MM.1S (cell line): ENCODE results near the gene HYPK.
"Not testable (repeated sequence)": the region's sequence is repeated elsewhere in the genome, so short reads cannot be mapped to it uniquely, and the experiment has no call there.

Experiments
- DNase-seq: peaks from one replicate; pipeline ENCODE4 v3.0.0-alpha.2; 2015
- H2AFZ ChIP-seq: fragments of 300-600 bp; sonication (generic); 2 replicates; pipeline ENCODE4 v1.6.0; 2016; ENCODE audit warnings: antibody characterized with exemption, low read length
- H3F3A ChIP-seq: fragments of 300-600 bp; sonication (generic); 2 replicates; pipeline ENCODE4 v1.6.1; 2016; ENCODE audit warnings: mild to moderate bottlenecking, antibody characterized with exemption, low read length, moderate library complexity, mixed read lengths; ENCODE audit not compliant: insufficient read depth
- H3K27ac ChIP-seq: fragments of 300-600 bp; sonication (generic); 2 replicates; pipeline ENCODE4 v1.5.1; 2016; ENCODE audit warnings: mild to moderate bottlenecking, low read length
- H3K27me3 ChIP-seq: fragments of 300-600 bp; sonication (generic); replicated peaks from 2 replicates; pipeline ENCODE4 v1.6.0; 2016; ENCODE audit warnings: low read length; ENCODE audit not compliant: insufficient read depth
- H3K36me3 ChIP-seq: fragments of 300-600 bp; sonication (generic); replicated peaks from 2 replicates; pipeline ENCODE4 v1.6.1; 2016; ENCODE audit warnings: mild to moderate bottlenecking, low read length, mixed read lengths; ENCODE audit not compliant: insufficient read depth
- H3K4me1 ChIP-seq: fragments of 300-600 bp; sonication (generic); 2 replicates; pipeline ENCODE4 v1.6.1; 2016; ENCODE audit warnings: low read length, mixed read lengths
- H3K4me2 ChIP-seq: fragments of 300-600 bp; sonication (generic); 2 replicates; pipeline ENCODE4 v1.6.0; 2016; ENCODE audit warnings: low read depth, low read length
- H3K4me3 ChIP-seq: fragments of 300-600 bp; sonication (generic); 2 replicates; pipeline ENCODE4 v1.5.1; 2016; ENCODE audit warnings: low read length, mixed read lengths
- H3K79me2 ChIP-seq: fragments of 300-600 bp; sonication (generic); 2 replicates; pipeline ENCODE4 v1.6.1; 2016; ENCODE audit warnings: mixed run types, low read length, mixed read lengths
- H3K9ac ChIP-seq: fragments of 300-600 bp; sonication (generic); 2 replicates; pipeline ENCODE4 v1.6.1; 2016; ENCODE audit warnings: low read length, mixed read lengths
- H3K9me2 ChIP-seq: fragments of 300-600 bp; sonication (generic); replicated peaks from 2 replicates; pipeline ENCODE4 v1.6.1; 2016; ENCODE audit warnings: mild to moderate bottlenecking, low read length, mixed read lengths; ENCODE audit not compliant: insufficient read depth
- H3K9me3 ChIP-seq: fragments of 300-600 bp; sonication (generic); replicated peaks from 2 replicates; pipeline ENCODE4 v1.6.1; 2016; ENCODE audit warnings: mild to moderate bottlenecking, low read length, mixed read lengths; ENCODE audit not compliant: insufficient read depth
- H4K20me1 ChIP-seq: fragments of 300-600 bp; sonication (generic); 2 replicates; pipeline ENCODE4 v1.6.1; 2016; ENCODE audit warnings: mild to moderate bottlenecking, low read length, moderate library complexity, mixed read lengths; ENCODE audit not compliant: insufficient read depth
- EZH2 ChIP-seq: fragments of 300-600 bp; sonication (generic); optimal IDR thresholded peaks from 2 replicates; pipeline ENCODE3; 2017; ENCODE audit warnings: low read depth, mild to moderate bottlenecking, antibody characterized with exemption, low read length, mixed read lengths
- EZH2phosphoT487 ChIP-seq: fragments of 300-600 bp; sonication (generic); IDR thresholded peaks from 2 replicates; pipeline ENCODE4 v1.6.1; 2018; ENCODE audit warnings: antibody characterized with exemption, low read length
- TF ChIP-seq, protein P1 (sequence below): fragments of 300-600 bp; sonication (generic); IDR thresholded peaks from 2 replicates; pipeline ENCODE4 v1.5.1; 2016; ENCODE audit warnings: antibody characterized with exemption, low read length, mixed read lengths

HYPK gene

GRCh38 chr15:43824302-43825246 lies 24.2 kb downstream of the HYPK start, which contains the start of gene MFAP1:
Gene MFAP1 (minus strand): TSS chr15:43824690. CDS start chr15:43824569, 121 bp downstream.
- peaks cover 7% of the 10 kb centered on the region for H3K4me1 ChIP-seq

DNA sequence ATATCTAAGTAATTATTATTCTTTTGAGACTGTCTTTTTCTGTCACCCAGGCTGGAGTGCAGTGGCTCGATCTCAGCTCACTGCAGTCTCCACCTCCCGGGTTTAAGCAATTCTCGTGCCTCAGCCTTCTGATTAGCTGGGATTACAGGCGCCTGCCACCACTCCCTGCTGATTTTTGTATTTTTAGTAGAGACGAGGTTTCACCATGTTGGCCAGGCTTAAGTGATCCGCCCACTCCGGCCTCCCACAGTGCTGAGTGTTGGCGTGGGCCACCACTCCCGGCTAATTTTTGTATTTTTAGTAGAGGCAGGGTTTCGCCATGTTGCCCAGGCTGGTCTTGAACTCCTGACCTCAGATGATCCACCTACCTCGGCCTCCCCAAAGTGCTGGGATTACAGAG lies 24.9 kb downstream of the HYPK start:
- H3K4me1 ChIP-seq, H3K4me2 ChIP-seq, H3K9ac ChIP-seq: not testable (repeated sequence)

More at GRCh38 chr15:43824302-43825246, 24.2 kb downstream of the HYPK start, which contains the start of gene MFAP1:
- Histone ChIP-seq H3K9me2 (no peaks in the 10 kb centered on the region), H3K27ac (peak within 1 kb of the TSS; percentile 77), H4K20me1 (no peaks in the 10 kb centered on the region), H3K4me2 (peak within 1 kb of the TSS; percentile 56), H3K27me3 (no peaks in the 10 kb centered on the region), H3K79me2 (peaks cover 74% of the 10 kb centered on the region), H3K9me3 (no peaks in the 10 kb centered on the region), H3K9ac (peak within 1 kb of the TSS; percentile 89), H3K4me3 (peak within 1 kb of the TSS; percentile 91), H3F3A (peaks cover 6% of the 10 kb centered on the region; the same call in 1 of the 2 replicates), H3K36me3 (peaks cover 4% of the 10 kb centered on the region; the same call in 1 of the 2 replicates), H2AFZ (peak within 1 kb of the TSS; percentile 79)
- peak; percentile 99 for DNase-seq
- TF ChIP-seq EZH2phosphoT487, result no peak
- TF ChIP-seq EZH2, result no peak
- TF ChIP-seq, protein P1, sequence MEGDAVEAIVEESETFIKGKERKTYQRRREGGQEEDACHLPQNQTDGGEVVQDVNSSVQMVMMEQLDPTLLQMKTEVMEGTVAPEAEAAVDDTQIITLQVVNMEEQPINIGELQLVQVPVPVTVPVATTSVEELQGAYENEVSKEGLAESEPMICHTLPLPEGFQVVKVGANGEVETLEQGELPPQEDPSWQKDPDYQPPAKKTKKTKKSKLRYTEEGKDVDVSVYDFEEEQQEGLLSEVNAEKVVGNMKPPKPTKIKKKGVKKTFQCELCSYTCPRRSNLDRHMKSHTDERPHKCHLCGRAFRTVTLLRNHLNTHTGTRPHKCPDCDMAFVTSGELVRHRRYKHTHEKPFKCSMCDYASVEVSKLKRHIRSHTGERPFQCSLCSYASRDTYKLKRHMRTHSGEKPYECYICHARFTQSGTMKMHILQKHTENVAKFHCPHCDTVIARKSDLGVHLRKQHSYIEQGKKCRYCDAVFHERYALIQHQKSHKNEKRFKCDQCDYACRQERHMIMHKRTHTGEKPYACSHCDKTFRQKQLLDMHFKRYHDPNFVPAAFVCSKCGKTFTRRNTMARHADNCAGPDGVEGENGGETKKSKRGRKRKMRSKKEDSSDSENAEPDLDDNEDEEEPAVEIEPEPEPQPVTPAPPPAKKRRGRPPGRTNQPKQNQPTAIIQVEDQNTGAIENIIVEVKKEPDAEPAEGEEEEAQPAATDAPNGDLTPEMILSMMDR, result no peak

GRCh38 chr15:43826029-43826507 lies 25.7 kb downstream of the HYPK start:
- peak overlapping the region; percentile 76 for H2AFZ ChIP-seq
- H3K4me3 ChIP-seq, result peak overlapping the region; percentile 85; the same call in 1 of the 2 replicates
- TF ChIP-seq EZH2phosphoT487 (no peak), EZH2 (no peak)
- TF ChIP-seq, protein P1, result no peak
- peak overlapping the region; percentile 54; the same call in 1 of the 2 replicates for H3K27ac ChIP-seq
- peaks cover 4% of the 10 kb centered on the region; the same call in 1 of the 2 replicates for H3K36me3 ChIP-seq
- no peaks in the 10 kb centered on the region for H4K20me1 ChIP-seq
- peak overlapping the region; percentile 89 for H3K9ac ChIP-seq
- no peaks in the 10 kb centered on the region for H3K27me3 ChIP-seq
- no peaks in the 10 kb centered on the region for H3K9me3 ChIP-seq
- H3K9me2 ChIP-seq, result no peaks in the 10 kb centered on the region
- H3K4me1 ChIP-seq, result peaks cover 7% of the 10 kb centered on the region
- H3K79me2 ChIP-seq, result peaks cover 74% of the 10 kb centered on the region
- peak overlapping the region; percentile 19; the same call in 1 of the 2 replicates for H3K4me2 ChIP-seq
- H3F3A ChIP-seq, result peaks cover 6% of the 10 kb centered on the region; the same call in 1 of the 2 replicates
- DNase-seq, result no peak

More for the DNA sequence above, 24.9 kb downstream of the HYPK start:
- H3K79me2 ChIP-seq, result peaks cover 74% of the 10 kb centered on the region
- H3K27me3 ChIP-seq, H3K9me2 ChIP-seq, H4K20me1 ChIP-seq, H2AFZ ChIP-seq, H3K4me3 ChIP-seq, DNase-seq, H3F3A ChIP-seq, H3K27ac ChIP-seq, H3K9me3 ChIP-seq, H3K36me3 ChIP-seq: not testable (repeated sequence)
